H9 (cell line): Measurements from ENCODE around the gene LMCD1. TPM values are rescaled to one million over a fixed set of nuclear protein-coding genes. Genes with fewer than 3 reads are reported as not detected.

Source experiments
- DNase-seq: peaks from one replicate; pipeline ENCODE4 v3.0.0-alpha.2; 2017
- H2AFZ ChIP-seq: one replicate; pipeline ENCODE4 v1.6.1; 2013; ENCODE audit warnings: mild to moderate bottlenecking, low read length, control low read depth, moderate library complexity
- H2AK5ac ChIP-seq: 2 replicates; pipeline ENCODE4 v1.6.1; 2013; ENCODE audit warnings: low read length, control low read depth, mixed read lengths; ENCODE audit not compliant: insufficient read length
- H2BK120ac ChIP-seq: one replicate; pipeline ENCODE4 v1.6.1; 2013; ENCODE audit warnings: low read depth, mild to moderate bottlenecking, low read length, control low read depth, inconsistent platforms; ENCODE audit not compliant: poor library complexity, severe bottlenecking
- H2BK12ac ChIP-seq: 2 replicates; pipeline ENCODE4 v1.6.1; 2013; ENCODE audit warnings: low read length, control low read depth, mixed read lengths, low read depth; ENCODE audit not compliant: insufficient read length
- H2BK15ac ChIP-seq: 2 replicates; pipeline ENCODE4 v1.6.1; 2013; ENCODE audit warnings: low read depth, low read length, control low read depth
- H2BK20ac ChIP-seq: one replicate; pipeline ENCODE4 v1.6.1; 2013; ENCODE audit warnings: low read depth, mild to moderate bottlenecking, low read length, control low read depth, inconsistent platforms; ENCODE audit not compliant: poor library complexity, severe bottlenecking
- H2BK5ac ChIP-seq: 2 replicates; pipeline ENCODE4 v1.6.1; 2013; ENCODE audit warnings: low read length, control low read depth, mixed read lengths; ENCODE audit not compliant: insufficient read length
- H3K14ac ChIP-seq: 2 replicates; pipeline ENCODE4 v1.6.1; 2013; ENCODE audit warnings: low read length, control low read depth; ENCODE audit not compliant: insufficient read depth
- H3K18ac ChIP-seq: 2 replicates; pipeline ENCODE4 v1.6.1; 2013; ENCODE audit warnings: low read depth, mild to moderate bottlenecking, mixed read lengths, low read length, control low read depth; ENCODE audit not compliant: insufficient read length
- H3K23ac ChIP-seq: 2 replicates; pipeline ENCODE4 v1.6.1; 2013; ENCODE audit warnings: low read length, control low read depth, mixed read lengths, low read depth; ENCODE audit not compliant: insufficient read length
- H3K23me2 ChIP-seq: 2 replicates; pipeline ENCODE4 v1.6.1; 2013; ENCODE audit warnings: low read depth, mild to moderate bottlenecking, mixed read lengths, low read length, control low read depth; ENCODE audit not compliant: insufficient read length, poor library complexity, severe bottlenecking
- H3K27ac ChIP-seq: 2 replicates; pipeline ENCODE4 v1.5.1; 2013; ENCODE audit warnings: low read length, control low read depth, mixed read lengths, low read depth; ENCODE audit not compliant: insufficient read length
- H3K27me3 ChIP-seq: 2 replicates; pipeline ENCODE4 v1.6.1; 2013; ENCODE audit warnings: low read length, control low read depth, inconsistent platforms; ENCODE audit not compliant: insufficient read depth
- H3K4ac ChIP-seq: 2 replicates; pipeline ENCODE4 v1.6.1; 2013; ENCODE audit warnings: low read depth, mild to moderate bottlenecking, control low read depth, inconsistent platforms, low read length, moderate library complexity
- H3K4me1 ChIP-seq: 2 replicates; pipeline ENCODE4 v1.6.1; 2013; ENCODE audit warnings: low read length, control low read depth, inconsistent platforms; ENCODE audit not compliant: insufficient read depth
- H3K4me2 ChIP-seq: 2 replicates; pipeline ENCODE4 v1.6.1; 2013; ENCODE audit warnings: low read length, control low read depth, mixed read lengths; ENCODE audit not compliant: insufficient read length, insufficient read depth
- H3K56ac ChIP-seq: 2 replicates; pipeline ENCODE4 v1.6.1; 2013; ENCODE audit warnings: low read depth, mild to moderate bottlenecking, mixed read lengths, low read length, control low read depth; ENCODE audit not compliant: insufficient read length
- H3K79me1 ChIP-seq: 2 replicates; pipeline ENCODE4 v1.6.1; 2013; ENCODE audit warnings: low read depth, mild to moderate bottlenecking, moderate library complexity, low read length, control low read depth, inconsistent platforms; ENCODE audit not compliant: insufficient read depth, poor library complexity, severe bottlenecking
- H3K79me2 ChIP-seq: 2 replicates; pipeline ENCODE4 v1.6.1; 2013; ENCODE audit warnings: low read length, control low read depth, inconsistent platforms; ENCODE audit not compliant: insufficient read depth
- H3K9ac ChIP-seq: 2 replicates; pipeline ENCODE4 v1.6.1; 2013; ENCODE audit warnings: low read length, control low read depth, mixed read lengths; ENCODE audit not compliant: insufficient read length; ENCODE audit errors: extremely low read depth
- H3K9me3 ChIP-seq: one replicate; pipeline ENCODE4 v1.6.1; 2013; ENCODE audit warnings: low read depth, low read length, inconsistent platforms; ENCODE audit not compliant: control insufficient read depth
- H3T11ph ChIP-seq: one replicate; pipeline ENCODE4 v1.6.1; 2013; ENCODE audit warnings: mild to moderate bottlenecking, low read length, control low read depth, inconsistent platforms
- H4K20me1 ChIP-seq: one replicate; pipeline ENCODE4 v1.6.1; 2013; ENCODE audit not compliant: control insufficient read depth, insufficient read length, insufficient read depth
- H4K5ac ChIP-seq: 2 replicates; pipeline ENCODE4 v1.6.1; 2013; ENCODE audit warnings: low read depth, mild to moderate bottlenecking, mixed read lengths, low read length, control low read depth; ENCODE audit not compliant: insufficient read length
- H4K8ac ChIP-seq: replicated peaks from 2 replicates; pipeline ENCODE4 v1.6.1; 2013; ENCODE audit warnings: low read length, control low read depth, mixed read lengths, low read depth; ENCODE audit not compliant: insufficient read length
- H4K91ac ChIP-seq: 2 replicates; pipeline ENCODE4 v1.6.1; 2013; ENCODE audit warnings: low read depth, mild to moderate bottlenecking, moderate library complexity, mixed read lengths, low read length, control low read depth; ENCODE audit not compliant: insufficient read length
- H3K27ac Mint-ChIP-seq, 3 experiments: 2 replicates in 2 of 3; 3 replicates in 1 of 3; pipeline ENCODE4 v1.8.0; 2020 to 2021; ENCODE audit warnings: mixed read lengths in 3 of 3, mild to moderate bottlenecking in 1 of 3, moderate library complexity in 1 of 3
- H3K27me3 Mint-ChIP-seq: 2 replicates; pipeline ENCODE4 v1.8.0; 2021; ENCODE audit warnings: low read depth, mild to moderate bottlenecking, moderate library complexity, mixed read lengths
- H3K36me3 Mint-ChIP-seq, 3 experiments: 2 replicates in 2 of 3; 3 replicates in 1 of 3; pipeline ENCODE4 v1.8.0; 2020 to 2021; ENCODE audit warnings: low read depth in 3 of 3, mixed read lengths in 3 of 3; ENCODE audit not compliant: insufficient read depth in 1 of 3
- H3K4me1 Mint-ChIP-seq, 2 experiments: 2 replicates each; pipeline ENCODE4 v1.8.0; 2020; ENCODE audit warnings: mixed read lengths in 2 of 2
- H3K4me3 Mint-ChIP-seq, 2 experiments: 2 replicates in 1 of 2; 3 replicates in 1 of 2; pipeline ENCODE4 v1.8.0; 2020 to 2021; ENCODE audit warnings: mild to moderate bottlenecking in 2 of 2, mixed read lengths in 2 of 2, moderate library complexity in 1 of 2
- H3K9me3 Mint-ChIP-seq, 2 experiments: 2 replicates in 1 of 2; 3 replicates in 1 of 2; pipeline ENCODE4 v1.8.0; 2020; ENCODE audit warnings: mild to moderate bottlenecking in 2 of 2, mixed read lengths in 2 of 2, moderate library complexity in 1 of 2
- CTCF ChIP-seq: fragments of 200-600 bp; sonication (generic); conservative IDR thresholded peaks from 3 replicates; pipeline ENCODE4 v1.8.0; 2021; ENCODE audit warnings: antibody characterized with exemption, mild to moderate bottlenecking
- WGBS: extraction: QIAGEN DNeasy Blood & Tissue Kit; methylation state at CpG from one replicate; pipeline ENCODE4 v1.1.7; 2013; ENCODE audit warnings: missing lambda C conversion rate, low lambda C conversion rate, mixed read lengths; ENCODE audit not compliant: insufficient read length; ENCODE audit errors: extremely low coverage; 5-methylcytosine and 5-hydroxymethylcytosine counted together
- total RNA-seq: library from RNA; stranded (reverse); gene quantifications from 2 replicates; pipeline ENCODE4 v1.2.1, GENCODE V29; 2021

The LMCD1 gene
- total RNA-seq, 1 experiment from 2014 or later, result 19.2 TPM

DNA sequence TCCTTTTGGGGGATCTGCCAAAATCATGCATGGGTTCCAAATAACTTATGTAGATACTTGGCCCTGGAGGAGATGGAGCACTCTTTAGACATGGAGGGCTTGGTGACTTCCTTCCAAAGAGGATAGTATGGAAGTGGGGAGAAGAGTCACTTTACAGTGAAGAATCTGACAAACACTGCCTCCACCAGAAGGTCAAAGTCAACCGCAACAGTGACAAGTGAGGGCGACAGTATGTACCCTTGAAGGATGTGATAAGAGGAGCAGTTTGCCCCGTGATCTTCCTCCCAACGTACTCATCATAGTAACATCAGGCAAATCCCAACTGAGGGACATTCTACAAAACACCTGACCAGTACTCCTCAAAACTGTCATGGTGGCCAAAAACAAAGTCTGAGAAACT lies 62.0 kb downstream of the LMCD1 start:
- Mint-ChIP-seq H3K9me3 (no peaks in the 10 kb centered on the region), H3K27me3 (no peaks in the 10 kb centered on the region), H3K36me3 (peaks cover 2 to 22% (median 6%) of the 10 kb centered on the region in 3 experiments; a peak in 5 of 7 replicates), H3K4me3 (no peak overlapping the region), H3K27ac (no peak overlapping the region), H3K4me1 (no peaks in the 10 kb centered on the region)
- Histone ChIP-seq H3T11ph (no peak overlapping the region), H3K4me2 (no peak overlapping the region), H3K23me2 (no peaks in the 10 kb centered on the region), H4K8ac (no peak overlapping the region), H4K5ac (no peak overlapping the region), H4K20me1 (no peaks in the 10 kb centered on the region), H3K14ac (no peak overlapping the region), H3K9ac (no peak overlapping the region), H2BK120ac (no peak overlapping the region), H3K27ac (no peak overlapping the region), H3K79me1 (no peaks in the 10 kb centered on the region), H2AK5ac (no peak overlapping the region), H3K79me2 (no peaks in the 10 kb centered on the region), H3K4ac (no peak overlapping the region), H2BK15ac (no peak overlapping the region), H2AFZ (no peak overlapping the region), H3K4me1 (no peaks in the 10 kb centered on the region), H3K23ac (no peak overlapping the region), H3K56ac (no peak overlapping the region), H2BK20ac (no peak overlapping the region), H3K27me3 (no peaks in the 10 kb centered on the region), H4K91ac (no peak overlapping the region), H3K9me3 (no peaks in the 10 kb centered on the region), H2BK12ac (no peak overlapping the region), H2BK5ac (no peak overlapping the region), H3K18ac (no peak overlapping the region)
- TF ChIP-seq CTCF, result no peak
- no peak for DNase-seq
- whole genome bisulfite sequencing, result no CpG with 5 or more reads among the region's 4 CpGs
